Stomach (tissue), 4 donors: Measurements from ENCODE around the gene MGME1.

Experiments
- EP300 ChIP-seq: sonication (generic); formaldehyde crosslinking; IDR thresholded peaks from one replicate; pipeline ENCODE4 v1.6.1; 2017; ENCODE audit warnings: antibody characterized with exemption
- POLR2A ChIP-seq, 4 donors: fragments of 450-650 bp; IDR thresholded peaks; one replicate each; pipeline ENCODE4 v1.6.1; 2016; ENCODE audit warnings: antibody characterized with exemption in 4 of 4, control low read depth in 2 of 4, mild to moderate bottlenecking in 1 of 4, moderate library complexity in 1 of 4
- POLR2AphosphoS5 ChIP-seq, 3 donors: sonication (generic); formaldehyde crosslinking; IDR thresholded peaks; one replicate each; pipeline ENCODE4 v1.6.1; 2016; ENCODE audit warnings: antibody characterized with exemption in 3 of 3
- TF ChIP-seq, protein P1 (sequence below), 7 experiments: fragments of 450-650 bp in 4 of 7; fragments of 200-600 bp in 3 of 7; sonication (generic) in 3 of 7; IDR thresholded peaks; one replicate each; pipeline ENCODE4 v1.5.1; 2016 to 2019; ENCODE audit warnings: antibody characterized with exemption in 7 of 7, control low read depth in 2 of 7, mild to moderate bottlenecking in 1 of 7

DNA sequence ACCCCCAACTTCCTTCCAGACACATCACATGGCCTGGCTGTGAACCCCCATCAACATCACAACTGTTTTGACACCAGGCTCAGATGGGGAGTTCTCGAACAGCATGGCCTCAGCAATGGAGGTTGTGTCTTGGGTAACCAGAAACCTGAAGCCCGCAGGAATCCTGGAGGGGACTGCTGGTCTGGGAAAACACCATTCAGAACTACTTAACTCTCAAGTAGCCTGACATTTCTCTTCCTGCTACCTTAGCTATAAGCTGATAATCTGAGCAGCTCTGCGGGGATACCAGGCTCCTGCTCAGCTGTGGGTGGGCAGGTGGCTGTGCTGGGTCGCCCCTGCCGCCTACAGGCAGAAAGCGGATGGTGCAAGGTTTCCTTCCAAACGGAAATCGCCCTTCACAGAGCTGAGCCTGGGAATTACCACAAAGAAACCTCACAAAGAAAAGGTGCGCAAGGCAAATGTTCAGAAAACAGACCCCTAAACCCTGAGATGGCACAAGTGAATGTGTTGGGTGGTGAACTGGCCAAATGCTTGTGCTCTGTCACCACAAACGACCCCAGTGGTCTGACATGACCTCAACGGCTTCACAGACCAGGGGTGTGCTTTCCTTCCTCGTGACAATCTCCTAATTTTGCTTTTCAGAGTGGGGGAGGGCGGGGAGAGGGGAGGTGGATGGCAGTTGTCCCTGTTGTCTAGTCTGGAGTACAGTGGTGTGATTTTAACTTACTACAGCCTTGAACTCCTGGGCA lies 29.8 kb upstream of the MGME1 start:
- TF ChIP-seq, protein P1, sequence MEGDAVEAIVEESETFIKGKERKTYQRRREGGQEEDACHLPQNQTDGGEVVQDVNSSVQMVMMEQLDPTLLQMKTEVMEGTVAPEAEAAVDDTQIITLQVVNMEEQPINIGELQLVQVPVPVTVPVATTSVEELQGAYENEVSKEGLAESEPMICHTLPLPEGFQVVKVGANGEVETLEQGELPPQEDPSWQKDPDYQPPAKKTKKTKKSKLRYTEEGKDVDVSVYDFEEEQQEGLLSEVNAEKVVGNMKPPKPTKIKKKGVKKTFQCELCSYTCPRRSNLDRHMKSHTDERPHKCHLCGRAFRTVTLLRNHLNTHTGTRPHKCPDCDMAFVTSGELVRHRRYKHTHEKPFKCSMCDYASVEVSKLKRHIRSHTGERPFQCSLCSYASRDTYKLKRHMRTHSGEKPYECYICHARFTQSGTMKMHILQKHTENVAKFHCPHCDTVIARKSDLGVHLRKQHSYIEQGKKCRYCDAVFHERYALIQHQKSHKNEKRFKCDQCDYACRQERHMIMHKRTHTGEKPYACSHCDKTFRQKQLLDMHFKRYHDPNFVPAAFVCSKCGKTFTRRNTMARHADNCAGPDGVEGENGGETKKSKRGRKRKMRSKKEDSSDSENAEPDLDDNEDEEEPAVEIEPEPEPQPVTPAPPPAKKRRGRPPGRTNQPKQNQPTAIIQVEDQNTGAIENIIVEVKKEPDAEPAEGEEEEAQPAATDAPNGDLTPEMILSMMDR (IDR thresholded peaks at IDR 0.05), result peak in 5 of 7 experiments; percentile 82 to 94 (median 87)
- TF ChIP-seq POLR2AphosphoS5 (IDR thresholded peaks at IDR 0.05) (peak in 1 of 3 donors; percentile 61), POLR2A (IDR thresholded peaks at IDR 0.05) (no peak), EP300 (no peak)
